ENCODE data around the gene C11orf54. TPM values are rescaled to one million over a fixed set of nuclear protein-coding genes. Genes with fewer than 3 reads are reported as not detected.

Gene C11orf54
- polyA plus RNA-seq, 1 donor (not counting 4 experiments of a cell fraction or from before 2014, with no cell fraction given) = 11.9 TPM

- H4K20me1 ChIP-seq (ENCODE audit: control insufficient read depth, extremely low read depth, insufficient read depth, low read length) = peaks cover 15% of the 10 kb centered on the region
- TF ChIP-seq CTCF (optimal IDR thresholded peaks at IDR 0.05 in 1 of 3, IDR thresholded peaks at IDR 0.05 in 1 of 3, conservative IDR thresholded peaks at IDR 0.05 in 1 of 3; ENCODE audit: extremely low read depth in 1 of 3, insufficient read depth in 2 of 3, low read length in 3 of 3) (no peak), EZH2 (IDR thresholded peaks at IDR 0.05; ENCODE audit: low read length) (no peak)
- no peak for DNase-seq (ENCODE audit: low read depth, low spot score)
- peak overlapping the region; percentile 76 to 92 (median 87) for H3K4me3 ChIP-seq (ENCODE audit: control insufficient read depth in 2 of 3, extremely low read depth in 1 of 3, insufficient read depth in 2 of 3, low read depth in 1 of 3, low read length in 3 of 3)
- peak overlapping the region; percentile 98 for H3K9ac ChIP-seq (ENCODE audit: control insufficient read depth, extremely low read depth, insufficient read depth, low read length)
- peak overlapping the region; percentile 100 for H2AFZ ChIP-seq (ENCODE audit: control insufficient read depth, low read length)
- no peaks in the 10 kb centered on the region for H3K9me1 ChIP-seq (ENCODE audit: control insufficient read depth, extremely low read depth, insufficient read depth, low read length)
- FAIRE-seq = no peak
- H3K4me2 ChIP-seq (ENCODE audit: control insufficient read depth, extremely low read depth, insufficient read depth, low read depth, low read length) = peak overlapping the region; percentile 98
- peaks cover 12% of the 10 kb centered on the region for H3K4me1 ChIP-seq (ENCODE audit: control insufficient read depth, extremely low read depth, insufficient read depth, low read length)
- peaks cover 45% of the 10 kb centered on the region for H3K79me2 ChIP-seq (ENCODE audit: control insufficient read depth, insufficient read depth, low read length)
- H3K27ac ChIP-seq (ENCODE audit: control insufficient read depth, insufficient read depth, low read length) = peak overlapping the region; percentile 92
- H3K27me3 ChIP-seq (ENCODE audit: control insufficient read depth, extremely low read depth, insufficient read depth, low read length) = no peaks in the 10 kb centered on the region
- peaks cover 8 to 26% of the 10 kb centered on the region in 2 experiments for H3K36me3 ChIP-seq (ENCODE audit: control insufficient read depth in 2 of 2, extremely low read depth in 1 of 2, insufficient read depth in 2 of 2, low read length in 2 of 2)
- dilution Hi-C loops (cut with MboI; ENCODE audit: extremely low pct_ligation_motif_present, low sequenced_read_pairs) = no loop called here
- H3K9me3 ChIP-seq (ENCODE audit: control insufficient read depth, low read depth, low read length) = no peaks in the 10 kb centered on the region
These were observed 382 bp downstream of the C11orf54 start for GRCh38 chr11:93741882-93742226.

DNA sequence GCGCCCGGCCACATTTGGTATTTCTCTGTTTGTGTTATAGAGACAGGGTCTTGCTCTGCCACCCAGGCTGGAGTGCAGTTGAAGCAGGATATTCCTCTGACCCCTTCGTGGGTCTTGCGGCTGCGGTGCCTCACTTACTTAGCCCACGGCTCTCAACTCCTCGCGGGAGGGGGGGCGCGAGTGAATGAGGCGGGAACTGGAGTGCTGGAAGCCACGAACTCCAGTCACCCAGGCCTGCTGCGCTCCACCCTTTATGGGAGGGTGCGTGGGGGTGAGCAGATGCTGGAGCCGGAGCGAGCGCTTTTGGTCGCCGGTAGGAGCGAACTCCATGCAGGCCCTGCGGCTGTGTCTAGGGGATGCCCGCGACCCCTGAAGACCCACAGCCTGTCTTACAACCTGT, 1.8 kb downstream of the C11orf54 start:
- no peak overlapping the region for H3K9ac ChIP-seq (ENCODE audit: control insufficient read depth, extremely low read depth, insufficient read depth, low read length)
- FAIRE-seq = no peak
- no peaks in the 10 kb centered on the region for H3K27me3 ChIP-seq (ENCODE audit: control insufficient read depth, extremely low read depth, insufficient read depth, low read length)

More for the DNA sequence above, 1.8 kb downstream of the C11orf54 start:
- H3K4me2 ChIP-seq (ENCODE audit: control insufficient read depth, extremely low read depth, insufficient read depth, low read depth, low read length) = no peak overlapping the region
- dilution Hi-C loops (cut with MboI; ENCODE audit: extremely low pct_ligation_motif_present, low sequenced_read_pairs) = no loop called here
- no peak overlapping the region for H3K27ac ChIP-seq (ENCODE audit: control insufficient read depth, insufficient read depth, low read length)
- H4K20me1 ChIP-seq (ENCODE audit: control insufficient read depth, extremely low read depth, insufficient read depth, low read length) = peaks cover 5% of the 10 kb centered on the region
- no peaks in the 10 kb centered on the region for H3K4me1 ChIP-seq (ENCODE audit: control insufficient read depth, extremely low read depth, insufficient read depth, low read length)
- no peaks in the 10 kb centered on the region for H3K9me3 ChIP-seq (ENCODE audit: control insufficient read depth, low read depth, low read length)
- H3K4me3 ChIP-seq (ENCODE audit: control insufficient read depth in 2 of 3, extremely low read depth in 1 of 3, insufficient read depth in 2 of 3, low read depth in 1 of 3, low read length in 3 of 3) = no peak overlapping the region
- no peak overlapping the region for H2AFZ ChIP-seq (ENCODE audit: control insufficient read depth, low read length)
- H3K9me1 ChIP-seq (ENCODE audit: control insufficient read depth, extremely low read depth, insufficient read depth, low read length) = no peaks in the 10 kb centered on the region
- H3K36me3 ChIP-seq (ENCODE audit: control insufficient read depth in 2 of 2, extremely low read depth in 1 of 2, insufficient read depth in 2 of 2, low read length in 2 of 2) = peaks cover 2 to 17% of the 10 kb centered on the region in 2 experiments
- TF ChIP-seq EZH2 (IDR thresholded peaks at IDR 0.05; ENCODE audit: low read length) = no peak
- TF ChIP-seq CTCF (optimal IDR thresholded peaks at IDR 0.05 in 1 of 3, IDR thresholded peaks at IDR 0.05 in 1 of 3, conservative IDR thresholded peaks at IDR 0.05 in 1 of 3; ENCODE audit: extremely low read depth in 1 of 3, insufficient read depth in 2 of 3, low read length in 3 of 3) = no peak
- DNase-seq (ENCODE audit: low read depth, low spot score) = no peak
- peaks cover 30% of the 10 kb centered on the region for H3K79me2 ChIP-seq (ENCODE audit: control insufficient read depth, insufficient read depth, low read length)

Measured in keratinocyte (primary cell).